Colonic mucosa (tissue), 4 donors: Measurements from ENCODE around the gene IP6K1. TPM values are rescaled to one million over a fixed set of nuclear protein-coding genes. Genes with fewer than 3 reads are reported as not detected.
"Not testable (repeated sequence)": the region's sequence is repeated elsewhere in the genome, so short reads cannot be mapped to it uniquely, and the experiment has no call there.

Experiments
- DNase-seq: peaks from one replicate; pipeline ENCODE4 v3.0.0-alpha.2; 2020
- H3K27ac ChIP-seq: fragments of 200-600 bp; one replicate; pipeline ENCODE4 v1.8.0; 2021
- H3K27me3 ChIP-seq: fragments of 200-600 bp; one replicate; pipeline ENCODE4 v1.8.0; 2021
- H3K36me3 ChIP-seq: fragments of 200-600 bp; one replicate; pipeline ENCODE4 v1.8.0; 2021
- H3K4me1 ChIP-seq: fragments of 200-600 bp; one replicate; pipeline ENCODE4 v1.8.0; 2021; ENCODE audit warnings: mild to moderate bottlenecking
- H3K4me3 ChIP-seq: fragments of 200-600 bp; one replicate; pipeline ENCODE4 v1.8.0; 2021
- H3K9ac ChIP-seq, 2 donors: one replicate each; pipeline ENCODE4 v1.7.0; 2013; ENCODE audit warnings: control low read depth in 2 of 2, low read depth in 2 of 2, low read length in 2 of 2
- H3K9me3 ChIP-seq: fragments of 200-600 bp; one replicate; pipeline ENCODE4 v1.8.0; 2021
- CTCF ChIP-seq: fragments of 200-600 bp; IDR thresholded peaks from one replicate; pipeline ENCODE4 v1.8.0; 2022; ENCODE audit warnings: antibody characterized with exemption, mild to moderate bottlenecking
- intact Hi-C: fragments of 100-400 bp; cut with DNase I; formaldehyde crosslinking; loops from one replicate; pipeline ENCODE4 v1.14.1; 2022
- total RNA-seq, 2 donors: library from RNA; stranded (reverse); fragmentation: NEBNext Ultra II Directional in 1 of 2; extraction: Animal tissue kit (Norgen Biotek cat#: 25700) in 1 of 2; gene quantifications; one replicate each; pipeline ENCODE4 v1.2.1, GENCODE V29; 2021
- donor health status: healthy.
- donor health status: DM: no; HTN: no; CAD: no.
- donor health status: DM: no; HTN: no; CAD: no.

Gene IP6K1
- total RNA-seq, 2 donors from 2014 or later = 26.8 to 33.7 TPM

GRCh38 chr3:49751501-49751900 is 34.8 kb downstream of the IP6K1 start:
- TF ChIP-seq CTCF = no peak
- DNase-seq = no peak
- intact Hi-C loops = no loop called here
- no peaks in the 10 kb centered on the region for H3K27me3 ChIP-seq
- no peaks in the 10 kb centered on the region for H3K36me3 ChIP-seq
- no peaks in the 10 kb centered on the region for H3K4me1 ChIP-seq
- no peaks in the 10 kb centered on the region for H3K9me3 ChIP-seq
- no peak overlapping the region for H3K27ac ChIP-seq
- H3K9ac ChIP-seq = no peak overlapping the region
- H3K4me3 ChIP-seq = no peak overlapping the region

- Histone ChIP-seq H3K9ac (no peak overlapping the region), H3K9me3 (no peaks in the 10 kb centered on the region), H3K4me1 (no peaks in the 10 kb centered on the region), H3K27me3 (no peaks in the 10 kb centered on the region), H3K4me3 (no peak overlapping the region), H3K27ac (no peak overlapping the region), H3K36me3 (no peaks in the 10 kb centered on the region)
- no peak for DNase-seq
- TF ChIP-seq CTCF = no peak
- intact Hi-C loops = no loop called here
Observed at GRCh38 chr3:49750056-49750455, 36.3 kb downstream of the IP6K1 start.

DNA sequence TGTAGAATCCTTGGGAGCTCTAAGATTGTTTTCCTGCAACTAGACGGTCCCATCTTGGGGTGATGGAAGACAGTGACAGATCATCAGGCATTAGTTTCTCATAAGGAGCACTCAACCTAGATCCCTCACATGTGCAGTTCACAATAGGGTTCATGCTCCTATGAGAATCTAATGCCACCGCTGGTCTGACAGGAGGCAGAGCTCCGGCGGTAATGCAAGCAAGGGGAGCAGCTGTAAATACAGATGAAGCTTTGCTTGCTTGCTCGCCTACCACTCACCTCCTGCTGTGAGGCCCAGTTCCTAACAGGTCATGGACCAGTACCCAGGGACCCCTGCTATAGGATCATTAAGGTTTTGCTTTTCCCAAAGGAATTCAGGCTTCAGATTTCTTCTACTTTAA is 37.5 kb downstream of the IP6K1 start:
- H3K9ac ChIP-seq, H3K9me3 ChIP-seq, H3K4me3 ChIP-seq, H3K4me1 ChIP-seq, intact Hi-C loops, H3K27ac ChIP-seq, H3K36me3 ChIP-seq, H3K27me3 ChIP-seq, DNase-seq: not testable (repeated sequence)

DNA sequence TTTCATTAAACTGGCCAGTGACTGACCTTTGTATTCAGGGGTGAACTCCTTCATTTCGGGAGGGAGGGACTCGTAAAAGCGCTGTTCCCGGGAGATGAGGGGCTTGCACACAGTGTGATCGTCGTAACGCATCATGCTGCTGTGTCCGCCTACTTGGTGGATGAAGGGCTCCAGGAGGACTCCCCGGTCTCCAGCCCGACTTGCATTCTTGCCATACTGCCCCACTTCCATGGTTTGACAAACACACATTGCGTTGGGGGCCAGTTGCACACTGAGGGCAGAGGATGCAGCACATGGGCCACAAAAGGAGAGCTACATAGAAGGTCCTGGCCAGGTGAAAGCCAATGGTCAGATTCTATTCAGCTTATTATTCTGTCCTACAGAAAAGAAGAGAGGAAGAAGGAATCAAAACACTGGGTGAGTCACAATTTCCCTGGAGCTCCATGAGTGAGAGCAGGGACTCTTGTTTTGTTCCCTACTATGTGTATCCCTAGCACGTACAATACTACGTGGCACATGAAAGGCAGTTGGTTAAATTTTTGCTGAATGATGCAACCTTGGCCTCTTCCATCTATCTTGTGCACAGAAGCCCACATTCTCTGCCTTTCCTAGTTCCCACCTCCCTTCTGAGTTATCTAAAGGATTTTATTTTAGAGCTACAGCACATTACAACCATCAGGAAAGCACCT is 38.4 kb downstream of the IP6K1 start:
- Histone ChIP-seq H3K4me1 (no peaks in the 10 kb centered on the region), H3K9me3 (no peaks in the 10 kb centered on the region), H3K9ac (no peak overlapping the region), H3K36me3 (no peaks in the 10 kb centered on the region), H3K27me3 (no peaks in the 10 kb centered on the region), H3K27ac (no peak overlapping the region), H3K4me3 (no peak overlapping the region)
- no peak for TF ChIP-seq CTCF
- intact Hi-C loops = no loop called here
- DNase-seq = no peak

GRCh38 chr3:49745986-49746385 is 40.4 kb downstream of the IP6K1 start:
- Histone ChIP-seq H3K4me3 (no peak overlapping the region), H3K4me1 (no peaks in the 10 kb centered on the region), H3K27ac (no peak overlapping the region), H3K36me3 (no peaks in the 10 kb centered on the region), H3K27me3 (no peaks in the 10 kb centered on the region), H3K9me3 (no peaks in the 10 kb centered on the region), H3K9ac (no peak overlapping the region)
- no peak for DNase-seq
- TF ChIP-seq CTCF = no peak
- intact Hi-C loops = no loop called here

- Histone ChIP-seq H3K27me3 (no peaks in the 10 kb centered on the region), H3K4me1 (no peaks in the 10 kb centered on the region), H3K9me3 (no peaks in the 10 kb centered on the region), H3K9ac (no peak overlapping the region), H3K36me3 (no peaks in the 10 kb centered on the region), H3K27ac (no peak overlapping the region), H3K4me3 (no peak overlapping the region)
- no peak for DNase-seq
- intact Hi-C loops = no loop called here
- TF ChIP-seq CTCF = no peak
Observed at GRCh38 chr3:49740427-49740826, 45.9 kb downstream of the IP6K1 start.
